SJSA1 (cell line): ENCODE data around the gene DNAI4. TPM values are rescaled to one million over a fixed set of nuclear protein-coding genes. Genes with fewer than 3 reads are reported as not detected.

Experiments used
- total RNA-seq: library from RNA; depleted of rRNA; stranded (reverse); fragments of >200 nt; shearing (Covaris generic); gene quantifications from 2 replicates; pipeline ENCODE4 v1.2.3, GENCODE V29; 2014; rRNA removed

Gene DNAI4
- total RNA-seq, 1 experiment from 2014 or later = 2.6 TPM

Other genes starting within 250 kb of the DNAI4 start
- gene DYNLT5, start 172.4 kb downstream of the DNAI4 start, total RNA-seq = not detected in 2 replicates
- not detected in 2 replicates for gene INSL5, start 123.6 kb downstream of the DNAI4 start, total RNA-seq
- gene MIER1, start 134 bp upstream of the DNAI4 start, total RNA-seq = 31.8 and 42.2 TPM in 2 replicates
- 13.9 and 22.2 TPM in 2 replicates for gene SLC35D1, start 129.3 kb upstream of the DNAI4 start, total RNA-seq
- gene C1orf141, start 210.1 kb upstream of the DNAI4 start, total RNA-seq = not detected in 2 replicates
- gene IL23R, start 241.6 kb upstream of the DNAI4 start, total RNA-seq = not detected in 2 replicates